IMR-90 (cell line): ENCODE data around the gene POMT1. TPM values are rescaled to one million over a fixed set of nuclear protein-coding genes. Genes with fewer than 3 reads are reported as not detected.

ENCODE experiments used
- ATAC-seq: fragments of 200-7000 bp; cut with Tn5 transposase; 2 replicates; pipeline ENCODE4 v1.9.1; 2020; ENCODE audit warnings: low read depth, mild to moderate bottlenecking, moderate library complexity
- BruUV-seq: library from RNA; stranded (reverse); fragments of 400-500 nt; replicated peaks from 2 replicates; lab custom pipeline; 2021; lab: Mats Ljungman, UMichigan
- CTCF ChIA-PET: fragments of 300-600 bp; formaldehyde crosslinking; extraction: SDS; loops from one replicate; lab custom pipeline; 2021; ENCODE audit warnings: antibody characterized with exemption; lab: Yijun Ruan, JAX
- POLR2A ChIA-PET: fragments of 300-600 bp; sonication (Branson Sonifier 250); formaldehyde crosslinking; loops from one replicate; lab custom pipeline; 2022; ENCODE audit warnings: antibody characterized with exemption; ENCODE audit not compliant: unreplicated experiment; lab: Charles Lee
- DNase-seq: peaks from one replicate; pipeline ENCODE4 v3.0.0; 2013
- H2AFZ ChIP-seq: replicated peaks from 2 replicates; pipeline ENCODE3; 2013; ENCODE audit warnings: low read length, mild to moderate bottlenecking; ENCODE audit not compliant: poor library complexity
- H2AK5ac ChIP-seq: 2 replicates; pipeline ENCODE4 v1.6.1; 2013; ENCODE audit warnings: low read depth, low read length, inconsistent platforms
- H2AK9ac ChIP-seq: replicated peaks from 2 replicates; pipeline ENCODE3; 2013; ENCODE audit warnings: mild to moderate bottlenecking, low read depth, low read length, moderate library complexity; ENCODE audit not compliant: poor library complexity
- H2BK120ac ChIP-seq: 2 replicates; pipeline ENCODE4 v1.6.1; 2013; ENCODE audit warnings: low read depth, low read length, inconsistent platforms
- H2BK15ac ChIP-seq: 3 replicates; pipeline ENCODE4 v1.6.1; 2013; ENCODE audit warnings: low read depth, low read length, inconsistent platforms
- H2BK20ac ChIP-seq: 2 replicates; pipeline ENCODE4 v1.6.1; 2013; ENCODE audit warnings: low read depth, mild to moderate bottlenecking, inconsistent platforms, low read length, moderate library complexity
- H2BK5ac ChIP-seq: 2 replicates; pipeline ENCODE4 v1.6.1; 2013; ENCODE audit warnings: mild to moderate bottlenecking, low read depth, low read length, inconsistent platforms; ENCODE audit not compliant: poor library complexity, severe bottlenecking
- H3K14ac ChIP-seq: replicated peaks from 2 replicates; pipeline ENCODE4 v1.6.1; 2013; ENCODE audit warnings: low read depth, low read length, inconsistent platforms
- H3K18ac ChIP-seq: 2 replicates; pipeline ENCODE4 v1.6.1; 2013; ENCODE audit warnings: low read depth, low read length, control low read depth
- H3K23ac ChIP-seq: 2 replicates; pipeline ENCODE4 v1.6.1; 2013; ENCODE audit warnings: low read depth, low read length, inconsistent platforms
- H3K27ac ChIP-seq: 2 replicates; pipeline ENCODE4 v1.5.1; 2013; ENCODE audit warnings: mild to moderate bottlenecking, control low read depth, low read length; ENCODE audit not compliant: insufficient read depth
- H3K27me3 ChIP-seq: 2 replicates; pipeline ENCODE4 v1.6.1; 2013; ENCODE audit warnings: low read length; ENCODE audit not compliant: control insufficient read depth, insufficient read depth
- H3K36me3 ChIP-seq: 2 replicates; pipeline ENCODE4 v1.6.1; 2013; ENCODE audit warnings: low read length, mixed read lengths; ENCODE audit not compliant: control insufficient read depth, insufficient read depth
- H3K4ac ChIP-seq: 2 replicates; pipeline ENCODE4 v1.6.1; 2013; ENCODE audit warnings: low read depth, low read length, inconsistent platforms
- H3K4me1 ChIP-seq: 2 replicates; pipeline ENCODE4 v1.6.1; 2013; ENCODE audit warnings: low read length, mixed read lengths; ENCODE audit not compliant: control insufficient read depth, insufficient read depth
- H3K4me2 ChIP-seq: 2 replicates; pipeline ENCODE4 v1.6.1; 2013; ENCODE audit warnings: low read depth, mild to moderate bottlenecking, control low read depth, low read length, moderate library complexity
- H3K4me3 ChIP-seq: 2 replicates; pipeline ENCODE4 v1.5.1; 2013; ENCODE audit warnings: low read depth, mild to moderate bottlenecking, control low read depth, low read length, moderate library complexity; ENCODE audit not compliant: insufficient read depth
- H3K56ac ChIP-seq: 2 replicates; pipeline ENCODE4 v1.6.1; 2013; ENCODE audit warnings: low read length, inconsistent platforms; ENCODE audit not compliant: insufficient read depth; ENCODE audit errors: extremely low read depth
- H3K79me1 ChIP-seq, 2 experiments: 2 replicates each; pipeline ENCODE4 v1.6.1; 2013; ENCODE audit warnings: low read length in 2 of 2, inconsistent platforms in 1 of 2, low read depth in 1 of 2
- H3K9ac ChIP-seq: 2 replicates; pipeline ENCODE4 v1.6.1; 2013; ENCODE audit warnings: low read depth, low read length, control low read depth
- H3K9me1 ChIP-seq: 2 replicates; pipeline ENCODE4 v1.6.1; 2013; ENCODE audit warnings: low read length, inconsistent platforms; ENCODE audit not compliant: insufficient read depth
- H3K9me3 ChIP-seq: 2 replicates; pipeline ENCODE4 v1.6.1; 2013; ENCODE audit warnings: low read length; ENCODE audit not compliant: control insufficient read depth, insufficient read depth
- H4K20me1 ChIP-seq: 2 replicates; pipeline ENCODE4 v1.6.1; 2013; ENCODE audit warnings: low read length, inconsistent platforms; ENCODE audit not compliant: insufficient read depth
- H4K5ac ChIP-seq: 2 replicates; pipeline ENCODE4 v1.6.1; 2013; ENCODE audit warnings: mild to moderate bottlenecking, low read depth, low read length, control low read depth
- H4K8ac ChIP-seq, 2 experiments: 2 replicates each; pipeline ENCODE4 v1.6.1; 2013; ENCODE audit warnings: low read depth in 2 of 2, low read length in 2 of 2, control low read depth in 1 of 2, inconsistent platforms in 1 of 2
- H4K91ac ChIP-seq: 2 replicates; pipeline ENCODE4 v1.6.1; 2013; ENCODE audit warnings: low read depth, low read length, inconsistent platforms; ENCODE audit not compliant: insufficient read depth
- RAD21 ChIP-seq: IDR thresholded peaks from 2 replicates; pipeline ENCODE4 v1.6.1; 2012; ENCODE audit warnings: low read length, improper control_type of control experiment
- RFX5 ChIP-seq: IDR thresholded peaks from 2 replicates; pipeline ENCODE4 v1.8.0; 2012; ENCODE audit warnings: low read depth, mild to moderate bottlenecking, low read length, moderate library complexity
- WGBS, 2 experiments: methylation state at CpG; one replicate each; pipeline versions ENCODE4 v1.1.5 to v1.1.7; 2013; ENCODE audit warnings: missing lambda C conversion rate in 2 of 2; ENCODE audit not compliant: insufficient read length in 1 of 2; ENCODE audit errors: extremely low coverage in 2 of 2; 5-methylcytosine and 5-hydroxymethylcytosine counted together
- dilution Hi-C: fragments of 300-500 bp; cut with HindIII; formaldehyde crosslinking; loops from one replicate; pipeline ENCODE4 v1.14.3; 2018; ENCODE audit warnings: low sequenced_read_pairs; ENCODE audit not compliant: unreplicated experiment
- in situ Hi-C: fragments of 300-500 bp; cut with MboI; formaldehyde crosslinking; loops from 3 replicates; pipeline ENCODE4 v1.14.3; 2019; ENCODE audit warnings: low sequenced_read_pairs, inconsistent platforms, mixed read lengths
- intact Hi-C: fragments of 100-400 bp; cut with micrococcal nuclease; formaldehyde crosslinking; loops from 2 replicates; pipeline ENCODE4 v1.10.0; 2022
- polyA plus RNA-seq, 3 experiments: library from polyadenylated mRNA; depleted of rRNA; stranded (reverse); fragments of >200 nt; gene quantifications; 2 replicates each; pipeline ENCODE4 v1.2.3, GENCODE V29; 2012; ENCODE audit warnings: low replicate concordance in 1 of 3
- total RNA-seq: library from RNA; depleted of rRNA; stranded (reverse); fragments of >200 nt; gene quantifications from 2 replicates; pipeline ENCODE4 v1.2.3, GENCODE V29; 2012

POMT1 gene
- total and polyA plus RNA-seq, 2 of the 4 experiments (the other 2 are of a cell fraction): 24.2 to 36.5 TPM

GRCh38 chr9:131528886-131529505, 26.3 kb downstream of the POMT1 start:
- in situ Hi-C loops (no loop called here), intact Hi-C loops (no loop called here), dilution Hi-C loops (no loop called here)
- 97% methylated on average over 12 of the region's 35 CpGs; no CpG with 5 or more reads in 1 of the 2 experiments for WGBS, 2 experiments
- POLR2A ChIA-PET: no interaction called here
- no peak overlapping the region for H2BK5ac ChIP-seq
- TF ChIP-seq RFX5 (no peak), RAD21 (no peak)
- H3K23ac ChIP-seq: no peak overlapping the region
- DNase-seq (no peak), ATAC-seq (no peak)
- H2AK9ac ChIP-seq: no peak overlapping the region
- H3K14ac ChIP-seq: no peak overlapping the region
- peaks cover 40% of the 10 kb centered on the region for H3K36me3 ChIP-seq
- BruUV-seq: no TSS peak
- H2BK120ac ChIP-seq: no peak overlapping the region
- no peak overlapping the region for H3K9ac ChIP-seq
- no peaks in the 10 kb centered on the region for H3K9me3 ChIP-seq
- no peak overlapping the region for H2BK20ac ChIP-seq
- no peak overlapping the region for H3K4me3 ChIP-seq
- no peak overlapping the region for H3K27ac ChIP-seq
- no peak overlapping the region for H3K4me2 ChIP-seq
- no peak overlapping the region for H3K18ac ChIP-seq
- no peak overlapping the region for H4K8ac ChIP-seq
- CTCF ChIA-PET: no interaction called here
- peaks cover 9% of the 10 kb centered on the region; the same call in 1 of the 2 replicates for H4K20me1 ChIP-seq
- no peak overlapping the region for H2AK5ac ChIP-seq
- H3K4ac ChIP-seq: no peak overlapping the region
- no peak overlapping the region for H2AFZ ChIP-seq
- H2BK15ac ChIP-seq: no peak overlapping the region
- H3K27me3 ChIP-seq: no peaks in the 10 kb centered on the region
- peaks cover 8% of the 10 kb centered on the region for H3K4me1 ChIP-seq
- peaks cover 12 to 20% of the 10 kb centered on the region in 2 experiments for H3K79me1 ChIP-seq
- no peaks in the 10 kb centered on the region for H3K9me1 ChIP-seq
- H4K91ac ChIP-seq: no peak overlapping the region
- H4K5ac ChIP-seq: no peak overlapping the region
- no peak overlapping the region for H3K56ac ChIP-seq
